Measurements from ENCODE around the gene CD38.

Gene CD38

DNA sequence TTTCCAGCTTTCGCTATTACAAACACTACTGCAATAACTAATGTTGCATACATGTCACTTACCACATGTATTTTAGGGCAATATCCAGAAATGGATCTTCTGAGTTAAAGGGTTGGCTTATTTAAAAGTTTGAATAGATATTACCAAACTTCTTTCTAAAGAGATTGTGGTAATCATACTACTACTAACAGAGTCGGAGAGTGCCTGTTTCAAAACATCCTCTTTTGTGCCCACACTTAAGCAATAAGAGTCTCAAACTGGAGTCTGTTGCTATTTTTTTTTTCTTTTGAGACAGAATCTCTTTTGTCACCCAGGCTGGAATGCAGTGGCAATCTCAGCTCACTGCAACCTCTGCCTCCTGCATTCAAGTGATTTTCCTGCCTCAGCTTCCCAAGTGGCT, 124.6 kb downstream of the CD38 start:
- DNase-seq, result no peak

Measured in NCI-H510A (cell line).